ENCODE results near the gene SETD2. TPM values are rescaled to one million over a fixed set of nuclear protein-coding genes. Genes with fewer than 3 reads are reported as not detected.
A peak's percentile ranks its signal among the peaks of the same experiment; 100 is the strongest.
"Not testable (repeated sequence)": the region's sequence is repeated elsewhere in the genome, so short reads cannot be mapped to it uniquely, and the experiment has no call there.

The SETD2 gene
- total and polyA plus RNA-seq, 2 donors (not counting 1 experiment from before 2014, with no cell fraction given), result 22.6 to 91.4 TPM

DNA sequence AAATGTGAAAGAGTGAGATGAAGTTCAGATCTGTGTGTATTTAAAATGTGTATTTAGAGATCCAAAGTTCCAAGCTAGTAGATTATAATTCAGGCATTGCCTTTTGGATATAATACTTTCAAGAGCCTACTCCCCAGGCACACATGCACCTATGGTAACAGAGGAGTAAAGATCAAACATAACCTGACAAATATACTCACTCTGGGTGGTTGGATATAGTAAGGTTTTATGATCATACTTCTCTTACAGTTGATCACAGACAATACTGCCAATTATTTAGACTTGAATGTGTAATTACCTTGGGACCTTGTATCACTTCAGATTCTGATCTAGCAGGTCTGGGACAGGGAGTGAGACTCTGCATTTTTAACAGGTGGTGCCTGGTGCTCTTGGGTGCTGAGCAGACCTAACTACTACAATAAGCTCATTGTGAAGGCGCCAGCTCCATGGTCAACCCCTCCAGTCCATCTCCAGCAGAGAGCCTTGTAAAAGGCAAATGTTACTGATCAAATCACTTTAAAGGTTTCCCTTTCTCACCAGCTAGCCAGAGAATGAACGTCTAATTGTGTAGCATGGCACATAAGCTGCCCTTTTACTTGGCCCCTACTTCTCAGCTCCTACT lies 128.9 kb downstream of the SETD2 start:
- H3K4me2 ChIP-seq (replicated peaks; ENCODE audit: low read depth, low read length, poor library complexity, severe bottlenecking), result no peak overlapping the region
- Mint-ChIP-seq H3K27me3 (no peaks in the 10 kb centered on the region), H3K9me3 (ENCODE audit: insufficient read depth) (peaks cover 3% of the 10 kb centered on the region), H3K4me1 (peaks cover 39% of the 10 kb centered on the region), H3K27ac (peak overlapping the region; percentile 71), H3K4me3 (no peak overlapping the region)
- TF ChIP-seq, protein P1, sequence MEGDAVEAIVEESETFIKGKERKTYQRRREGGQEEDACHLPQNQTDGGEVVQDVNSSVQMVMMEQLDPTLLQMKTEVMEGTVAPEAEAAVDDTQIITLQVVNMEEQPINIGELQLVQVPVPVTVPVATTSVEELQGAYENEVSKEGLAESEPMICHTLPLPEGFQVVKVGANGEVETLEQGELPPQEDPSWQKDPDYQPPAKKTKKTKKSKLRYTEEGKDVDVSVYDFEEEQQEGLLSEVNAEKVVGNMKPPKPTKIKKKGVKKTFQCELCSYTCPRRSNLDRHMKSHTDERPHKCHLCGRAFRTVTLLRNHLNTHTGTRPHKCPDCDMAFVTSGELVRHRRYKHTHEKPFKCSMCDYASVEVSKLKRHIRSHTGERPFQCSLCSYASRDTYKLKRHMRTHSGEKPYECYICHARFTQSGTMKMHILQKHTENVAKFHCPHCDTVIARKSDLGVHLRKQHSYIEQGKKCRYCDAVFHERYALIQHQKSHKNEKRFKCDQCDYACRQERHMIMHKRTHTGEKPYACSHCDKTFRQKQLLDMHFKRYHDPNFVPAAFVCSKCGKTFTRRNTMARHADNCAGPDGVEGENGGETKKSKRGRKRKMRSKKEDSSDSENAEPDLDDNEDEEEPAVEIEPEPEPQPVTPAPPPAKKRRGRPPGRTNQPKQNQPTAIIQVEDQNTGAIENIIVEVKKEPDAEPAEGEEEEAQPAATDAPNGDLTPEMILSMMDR (IDR thresholded peaks at IDR 0.05), result no peak
- TF ChIP-seq EZH2 (IDR thresholded peaks at IDR 0.05; ENCODE audit: borderline replicate concordance, insufficient read depth, low read depth, low read length, poor library complexity, severe bottlenecking), result no peak
- H2AFZ ChIP-seq (ENCODE audit: insufficient read depth, low read depth, low read length, poor library complexity, severe bottlenecking), result no peak overlapping the region
- no peak overlapping the region for H3K4me3 ChIP-seq (ENCODE audit: control extremely low read depth in 1 of 5, extremely low read depth in 1 of 5, insufficient read depth in 1 of 5, low read depth in 2 of 5, low read length in 4 of 5)
- intact Hi-C loops (cut with micrococcal nuclease), result loop anchor here (10.0 kb wide), 1 partner anchor 130 kb away; the partner anchor contains the start of gene SETD2
- ChIA-PET CTCF (no interaction called here), POLR2A (no interaction called here)
- no peak overlapping the region for H3K9ac ChIP-seq (ENCODE audit: low read length)
- 100% methylated on average over 1 of the region's 2 CpGs for WGBS (ENCODE audit: insufficient coverage)
- DNase-seq (no peak), ATAC-seq (ENCODE audit: low read depth) (no peak)
- H3K4me1 ChIP-seq (ENCODE audit: control insufficient read depth in 2 of 2, insufficient read depth in 2 of 2, low read length in 2 of 2), result peaks cover 13 to 18% of the 10 kb centered on the region in 2 donors
- H3K27me3 ChIP-seq (replicated peaks in 1 of 4; ENCODE audit: control extremely low read depth in 1 of 4, control insufficient read depth in 3 of 4, insufficient read depth in 4 of 4, low read length in 3 of 4), result no peaks in the 10 kb centered on the region
- H4K20me1 ChIP-seq (ENCODE audit: control insufficient read depth, insufficient read depth, low read length, poor library complexity, severe bottlenecking), result no peaks in the 10 kb centered on the region
- H3K36me3 ChIP-seq (replicated peaks in 1 of 2; ENCODE audit: control extremely low read depth in 1 of 2, control insufficient read depth in 1 of 2, extremely low read depth in 1 of 2, insufficient read depth in 2 of 2, low read length in 1 of 2), result peaks cover 12 to 50% of the 10 kb centered on the region in 2 experiments
- H3K27ac ChIP-seq (ENCODE audit: low read length in 2 of 2), result no peak overlapping the region
- H3K9me3 ChIP-seq (ENCODE audit: control extremely low read depth in 1 of 3, control insufficient read depth in 2 of 3, insufficient read depth in 1 of 3, low read length in 2 of 3), result no peaks in the 10 kb centered on the region
- H3K79me2 ChIP-seq (ENCODE audit: control insufficient read depth, insufficient read depth, low read length), result peaks cover 20% of the 10 kb centered on the region

- H3K27me3 Mint-ChIP-seq; H3K4me1 ChIP-seq (ENCODE audit: control insufficient read depth in 2 of 2, insufficient read depth in 2 of 2, low read length in 2 of 2); H3K4me3 ChIP-seq (ENCODE audit: control extremely low read depth in 1 of 5, extremely low read depth in 1 of 5, insufficient read depth in 1 of 5, low read depth in 2 of 5, low read length in 4 of 5); H3K27me3 ChIP-seq (replicated peaks in 1 of 4; ENCODE audit: control extremely low read depth in 1 of 4, control insufficient read depth in 3 of 4, insufficient read depth in 4 of 4, low read length in 3 of 4); H3K4me2 ChIP-seq (replicated peaks; ENCODE audit: low read depth, low read length, poor library complexity, severe bottlenecking); POLR2A ChIA-PET; H3K9ac ChIP-seq (ENCODE audit: low read length); H3K9me3 Mint-ChIP-seq (ENCODE audit: insufficient read depth); H3K9me3 ChIP-seq (ENCODE audit: control extremely low read depth in 1 of 3, control insufficient read depth in 2 of 3, insufficient read depth in 1 of 3, low read length in 2 of 3); H2AFZ ChIP-seq (ENCODE audit: insufficient read depth, low read depth, low read length, poor library complexity, severe bottlenecking): not testable (repeated sequence)
- Mint-ChIP-seq H3K27ac (peak overlapping the region; percentile 63), H3K4me1 (peaks cover 22% of the 10 kb centered on the region), H3K4me3 (peak overlapping the region; percentile 30)
- H4K20me1 ChIP-seq (ENCODE audit: control insufficient read depth, insufficient read depth, low read length, poor library complexity, severe bottlenecking), result peaks cover 12% of the 10 kb centered on the region
- ATAC-seq (ENCODE audit: low read depth), result peak; percentile 65
- H3K36me3 ChIP-seq (replicated peaks in 1 of 2; ENCODE audit: control extremely low read depth in 1 of 2, control insufficient read depth in 1 of 2, extremely low read depth in 1 of 2, insufficient read depth in 2 of 2, low read length in 1 of 2), result peaks cover 9 to 52% of the 10 kb centered on the region in 2 experiments
- CTCF ChIA-PET, result interaction anchor here (1.5 to 2.4 kb wide), 3 partner anchors 108 to 294 kb away, joined by 3 to 7 read pairs (median 3); no protein-coding TSS in a partner anchor
- H3K27ac ChIP-seq (ENCODE audit: low read length in 2 of 2), result peak overlapping the region; percentile 3 to 64
- intact Hi-C loops (cut with micrococcal nuclease), result loop anchor here (10.0 kb wide), 1 partner anchor 134 kb away; the partner anchor contains the start of gene SETD2
- H3K79me2 ChIP-seq (ENCODE audit: control insufficient read depth, insufficient read depth, low read length), result peaks cover 27% of the 10 kb centered on the region
- WGBS (ENCODE audit: insufficient coverage), result no CpG with 5 or more reads among the region's 4 CpGs
- DNase-seq, result peak; percentile 25
Observed at GRCh38 chr3:47031041-47031440, 132.9 kb downstream of the SETD2 start.

All from B cell (primary cell).